ENCODE results near the gene URI1. TPM values are rescaled to one million over a fixed set of nuclear protein-coding genes. Genes with fewer than 3 reads are reported as not detected.
"Not testable (repeated sequence)": the region's sequence is repeated elsewhere in the genome, so short reads cannot be mapped to it uniquely, and the experiment has no call there.

URI1 gene, protein sequence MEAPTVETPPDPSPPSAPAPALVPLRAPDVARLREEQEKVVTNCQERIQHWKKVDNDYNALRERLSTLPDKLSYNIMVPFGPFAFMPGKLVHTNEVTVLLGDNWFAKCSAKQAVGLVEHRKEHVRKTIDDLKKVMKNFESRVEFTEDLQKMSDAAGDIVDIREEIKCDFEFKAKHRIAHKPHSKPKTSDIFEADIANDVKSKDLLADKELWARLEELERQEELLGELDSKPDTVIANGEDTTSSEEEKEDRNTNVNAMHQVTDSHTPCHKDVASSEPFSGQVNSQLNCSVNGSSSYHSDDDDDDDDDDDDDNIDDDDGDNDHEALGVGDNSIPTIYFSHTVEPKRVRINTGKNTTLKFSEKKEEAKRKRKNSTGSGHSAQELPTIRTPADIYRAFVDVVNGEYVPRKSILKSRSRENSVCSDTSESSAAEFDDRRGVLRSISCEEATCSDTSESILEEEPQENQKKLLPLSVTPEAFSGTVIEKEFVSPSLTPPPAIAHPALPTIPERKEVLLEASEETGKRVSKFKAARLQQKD
- 10 to 100 TPM; 12.7 to 25.8 TPM for polyA plus RNA-seq

DNA sequence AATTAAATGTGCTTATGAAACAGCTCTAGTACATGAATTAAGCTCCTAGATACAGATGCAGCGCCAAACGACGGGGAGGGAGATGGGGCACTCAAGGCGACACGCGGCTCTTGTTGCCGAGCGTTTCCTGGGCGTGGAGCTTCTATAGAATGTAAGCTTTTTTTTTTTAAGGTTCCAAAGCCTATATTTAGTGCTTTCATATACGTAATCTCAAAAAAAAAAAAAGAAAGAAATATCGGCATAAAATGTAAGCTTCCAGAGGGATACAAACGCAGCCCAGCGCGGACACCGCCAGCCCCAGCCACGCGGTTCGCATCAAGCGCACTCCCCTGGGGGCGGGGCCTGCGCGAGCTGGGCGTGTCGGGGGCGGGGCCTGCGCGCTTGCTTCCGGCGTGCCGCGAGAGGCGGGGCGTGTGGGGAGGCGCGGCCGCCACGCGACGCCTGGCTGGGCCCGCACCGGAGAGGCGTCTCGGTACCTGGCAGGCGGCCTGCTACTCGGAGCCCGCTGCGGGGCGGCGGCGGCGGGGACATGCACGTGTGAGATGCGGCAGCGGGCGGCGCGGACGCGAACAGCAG, at the start of gene URI1:
Gene URI1 (plus strand): TSS at position 412 of the 576 bp plus-strand sequence. CDS start 309 bp downstream, outside the sequence.
- H3K36me3 ChIP-seq (ENCODE audit: control insufficient read depth in 2 of 2, insufficient read depth in 2 of 2, low read length in 1 of 2), result no peaks in the 10 kb centered on the region
- H3K27me3 ChIP-seq (ENCODE audit: control insufficient read depth in 1 of 2, insufficient read depth in 2 of 2, low read length in 2 of 2), result no peaks in the 10 kb centered on the region
- peak within 1 kb of the TSS; percentile 85 to 86 for H3K27ac ChIP-seq (ENCODE audit: low read depth in 2 of 2, low read length in 1 of 2)
- peaks cover 0 to 2% of the 10 kb centered on the region in 2 donors for H3K4me1 ChIP-seq (ENCODE audit: control insufficient read depth in 2 of 2, insufficient read depth in 2 of 2, low read length in 1 of 2)
- H3K9me3 ChIP-seq (ENCODE audit: control insufficient read depth in 2 of 2, insufficient read depth in 1 of 2, low read depth in 1 of 2, low read length in 1 of 2), result no peaks in the 10 kb centered on the region
- WGBS, 2 donors, result 0 to 1% methylated on average over 45 to 59 of the region's 59 CpGs
- peak within 1 kb of the TSS; percentile 84 to 98 for H3K4me3 ChIP-seq (ENCODE audit: low read depth in 1 of 2, low read length in 2 of 2)

DNA sequence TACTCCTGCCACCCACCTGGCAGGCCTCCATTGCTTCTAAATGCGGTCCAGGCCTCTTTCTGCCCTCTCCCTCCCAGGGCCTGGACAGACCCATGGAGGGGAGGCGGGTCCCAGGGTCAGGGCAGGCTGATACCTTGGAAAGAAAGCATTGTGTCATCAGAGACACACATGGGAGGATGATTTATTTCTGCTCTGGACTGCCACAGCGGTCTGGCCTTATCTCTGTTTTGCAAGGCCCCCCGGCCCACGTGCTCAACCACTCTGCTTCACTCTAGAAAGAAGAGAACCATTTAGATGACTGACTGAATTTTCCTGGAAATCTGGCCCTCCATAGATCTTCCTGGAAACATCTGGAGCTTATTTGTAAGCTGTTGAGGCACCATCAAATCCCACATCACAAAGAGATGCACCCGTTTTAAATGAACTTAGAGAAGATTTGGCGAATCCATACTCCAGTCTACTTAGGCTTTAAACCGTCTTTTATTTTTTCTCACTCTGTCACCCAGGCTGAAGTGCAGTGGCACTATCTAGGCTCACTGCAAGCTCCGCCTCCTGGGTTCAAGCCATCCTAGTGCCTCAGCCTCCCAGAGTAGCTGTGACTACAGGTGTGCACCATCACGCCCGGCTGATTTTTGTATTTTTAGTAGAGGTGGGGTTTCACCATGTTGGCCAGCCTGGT, 48.3 kb upstream of the URI1 start:
- H3K9me3 ChIP-seq (ENCODE audit: control insufficient read depth in 2 of 2, insufficient read depth in 1 of 2, low read depth in 1 of 2, low read length in 1 of 2), result no peaks in the 10 kb centered on the region

DNA sequence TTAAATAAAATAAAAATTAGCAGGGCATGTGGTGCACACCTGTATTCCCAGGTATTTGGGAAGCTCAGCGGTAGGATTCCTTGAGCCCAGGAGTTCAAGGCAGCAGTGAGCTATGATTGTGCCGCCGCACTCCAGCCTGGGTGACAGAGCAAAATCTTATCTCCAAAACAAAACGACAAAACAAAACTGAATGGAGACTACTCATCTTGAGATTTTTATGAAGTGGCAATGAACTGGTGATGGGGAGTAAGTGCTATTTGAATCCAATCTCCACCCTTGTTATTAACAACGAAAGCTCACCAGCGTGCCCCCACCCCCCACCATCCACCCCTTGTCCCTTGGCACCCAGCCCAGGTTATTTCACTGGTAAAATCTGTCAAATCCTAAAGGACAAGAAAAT, 45.2 kb upstream of the URI1 start:
- no peaks in the 10 kb centered on the region for H3K36me3 ChIP-seq (ENCODE audit: control insufficient read depth in 2 of 2, insufficient read depth in 2 of 2, low read length in 1 of 2)
- H3K4me3 ChIP-seq (ENCODE audit: low read depth in 1 of 2, low read length in 2 of 2), result no peak overlapping the region
- H3K27ac ChIP-seq (ENCODE audit: low read depth in 2 of 2, low read length in 1 of 2), result no peak overlapping the region
- WGBS, 2 donors, result 67 to 68% methylated on average over 6 of the region's 6 CpGs
- no peaks in the 10 kb centered on the region for H3K4me1 ChIP-seq (ENCODE audit: control insufficient read depth in 2 of 2, insufficient read depth in 2 of 2, low read length in 1 of 2)
- no peaks in the 10 kb centered on the region for H3K9me3 ChIP-seq (ENCODE audit: control insufficient read depth in 2 of 2, insufficient read depth in 1 of 2, low read depth in 1 of 2, low read length in 1 of 2)
- no peaks in the 10 kb centered on the region for H3K27me3 ChIP-seq (ENCODE audit: control insufficient read depth in 1 of 2, insufficient read depth in 2 of 2, low read length in 2 of 2)

More for the DNA sequence above, 48.3 kb upstream of the URI1 start:
- no peaks in the 10 kb centered on the region for H3K36me3 ChIP-seq (ENCODE audit: control insufficient read depth in 2 of 2, insufficient read depth in 2 of 2, low read length in 1 of 2)
- no peak overlapping the region for H3K27ac ChIP-seq (ENCODE audit: low read depth in 2 of 2, low read length in 1 of 2)
- 67 to 69% methylated on average over 11 of the region's 11 CpGs for WGBS, 2 donors
- H3K4me1 ChIP-seq (ENCODE audit: control insufficient read depth in 2 of 2, insufficient read depth in 2 of 2, low read length in 1 of 2), result no peaks in the 10 kb centered on the region
- no peak overlapping the region for H3K4me3 ChIP-seq (ENCODE audit: low read depth in 1 of 2, low read length in 2 of 2)
- no peaks in the 10 kb centered on the region for H3K27me3 ChIP-seq (ENCODE audit: control insufficient read depth in 1 of 2, insufficient read depth in 2 of 2, low read length in 2 of 2)

DNA sequence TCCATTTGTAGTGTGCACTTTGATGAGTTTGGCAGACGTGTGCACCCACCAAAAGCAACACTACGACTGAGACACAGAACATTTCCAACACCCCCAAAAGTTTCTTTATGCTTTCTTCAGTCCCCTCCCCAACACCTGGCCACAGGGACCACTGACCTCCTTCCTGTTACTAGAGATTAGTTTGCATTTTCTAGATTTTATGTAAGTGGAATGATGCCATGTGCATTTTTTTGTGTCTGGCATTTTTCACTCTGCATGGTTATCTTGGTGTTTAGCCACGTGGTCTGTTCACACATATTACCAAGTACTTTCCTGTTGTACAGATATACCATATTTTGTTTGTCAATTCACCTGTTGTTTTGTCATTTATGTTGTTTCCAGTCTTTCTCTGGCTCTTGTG, 44.6 kb upstream of the URI1 start:
- no peaks in the 10 kb centered on the region for H3K9me3 ChIP-seq (ENCODE audit: control insufficient read depth in 2 of 2, insufficient read depth in 1 of 2, low read depth in 1 of 2, low read length in 1 of 2)
- no peaks in the 10 kb centered on the region for H3K4me1 ChIP-seq (ENCODE audit: control insufficient read depth in 2 of 2, insufficient read depth in 2 of 2, low read length in 1 of 2)
- no peak overlapping the region for H3K4me3 ChIP-seq (ENCODE audit: low read depth in 1 of 2, low read length in 2 of 2)
- 44 to 55% methylated on average over 3 of the region's 3 CpGs for WGBS, 2 donors
- no peaks in the 10 kb centered on the region for H3K36me3 ChIP-seq (ENCODE audit: control insufficient read depth in 2 of 2, insufficient read depth in 2 of 2, low read length in 1 of 2)
- no peak overlapping the region for H3K27ac ChIP-seq (ENCODE audit: low read depth in 2 of 2, low read length in 1 of 2)
- no peaks in the 10 kb centered on the region for H3K27me3 ChIP-seq (ENCODE audit: control insufficient read depth in 1 of 2, insufficient read depth in 2 of 2, low read length in 2 of 2)

DNA sequence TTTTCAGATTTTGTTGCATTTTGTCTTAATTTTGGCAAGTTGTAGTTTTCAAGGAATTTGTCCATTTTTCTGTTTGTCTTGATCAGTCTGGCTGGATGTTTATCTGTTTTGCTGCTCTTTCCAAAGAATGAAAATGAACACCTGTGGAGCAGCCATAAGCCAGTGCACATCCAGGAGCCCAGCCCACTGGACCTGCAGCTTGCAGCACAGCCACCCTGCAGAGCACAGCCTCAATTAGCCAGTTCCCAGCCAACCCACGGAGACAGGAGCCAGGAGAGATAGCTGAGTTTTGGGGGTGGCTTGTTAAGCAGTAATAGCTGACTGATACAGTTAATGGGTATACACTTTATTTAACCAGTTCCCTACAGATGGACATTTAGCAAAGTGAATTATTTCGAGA, 38.0 kb upstream of the URI1 start:
- peaks cover 0 to 2% of the 10 kb centered on the region in 2 donors for H3K27me3 ChIP-seq (ENCODE audit: control insufficient read depth in 1 of 2, insufficient read depth in 2 of 2, low read length in 2 of 2)
- WGBS, 2 donors, result 69 to 86% methylated on average over 2 of the region's 2 CpGs

DNA sequence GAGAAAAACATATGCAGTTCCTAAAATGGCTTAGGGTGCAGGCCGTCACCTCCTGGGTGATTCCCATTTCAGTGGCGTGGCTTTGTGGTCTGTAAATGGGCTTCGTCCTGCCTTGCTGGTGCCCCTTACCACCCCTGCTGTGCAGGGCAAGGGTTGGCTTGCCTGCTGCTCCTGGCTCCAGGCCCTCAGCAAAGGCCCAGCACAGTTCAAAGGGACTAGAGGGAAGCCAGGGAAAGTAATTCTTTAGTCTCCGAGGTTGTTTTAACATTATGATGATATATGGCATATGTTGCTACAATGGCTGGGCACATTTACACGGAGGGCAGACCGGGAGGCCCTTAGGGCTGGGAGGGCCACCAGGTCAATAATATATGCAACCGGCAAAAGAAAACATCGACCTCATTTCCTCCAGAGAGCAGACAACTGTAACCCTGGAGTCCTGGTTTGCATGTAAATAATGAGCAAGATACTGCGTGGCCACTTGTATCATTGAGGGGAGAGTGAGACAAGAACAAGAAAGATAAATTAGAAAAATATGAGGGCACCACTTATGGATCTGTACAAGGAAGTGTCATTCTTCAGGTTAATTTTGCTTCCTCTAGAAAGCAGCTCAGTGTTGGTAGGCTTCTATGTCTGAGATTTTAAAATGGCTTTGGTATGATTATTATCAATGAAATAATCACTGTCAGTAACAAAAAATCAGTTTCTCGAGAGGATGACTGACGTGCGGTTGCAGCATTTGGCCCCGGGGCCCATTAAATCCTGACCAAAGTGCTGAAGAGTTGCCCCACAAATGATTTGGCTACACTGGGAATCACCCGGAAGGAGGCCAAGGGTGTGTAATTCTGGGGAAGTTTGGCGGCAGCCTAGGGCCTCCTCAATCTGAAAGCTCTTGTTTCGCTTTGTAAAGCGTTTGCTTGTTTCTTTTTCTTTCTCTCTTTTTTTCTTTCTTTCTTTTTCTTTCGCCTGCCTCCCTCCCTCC, 32.8 kb upstream of the URI1 start:
- no peaks in the 10 kb centered on the region for H3K9me3 ChIP-seq (ENCODE audit: control insufficient read depth in 2 of 2, insufficient read depth in 1 of 2, low read depth in 1 of 2, low read length in 1 of 2)
- 62 to 64% methylated on average over 18 of the region's 18 CpGs for WGBS, 2 donors
- H3K4me3 ChIP-seq (ENCODE audit: low read depth in 1 of 2, low read length in 2 of 2), result no peak overlapping the region
- no peaks in the 10 kb centered on the region for H3K4me1 ChIP-seq (ENCODE audit: control insufficient read depth in 2 of 2, insufficient read depth in 2 of 2, low read length in 1 of 2)
- H3K27ac ChIP-seq (ENCODE audit: low read depth in 2 of 2, low read length in 1 of 2), result no peak overlapping the region
- H3K36me3 ChIP-seq (ENCODE audit: control insufficient read depth in 2 of 2, insufficient read depth in 2 of 2, low read length in 1 of 2), result no peaks in the 10 kb centered on the region
- H3K27me3 ChIP-seq (ENCODE audit: control insufficient read depth in 1 of 2, insufficient read depth in 2 of 2, low read length in 2 of 2), result peaks cover 0 to 5% of the 10 kb centered on the region in 2 donors

More for the DNA sequence above, 38.0 kb upstream of the URI1 start:
- Histone ChIP-seq H3K4me1 (ENCODE audit: control insufficient read depth in 2 of 2, insufficient read depth in 2 of 2, low read length in 1 of 2) (no peaks in the 10 kb centered on the region), H3K4me3 (ENCODE audit: low read depth in 1 of 2, low read length in 2 of 2) (no peak overlapping the region), H3K27ac (ENCODE audit: low read depth in 2 of 2, low read length in 1 of 2) (no peak overlapping the region), H3K9me3 (ENCODE audit: control insufficient read depth in 2 of 2, insufficient read depth in 1 of 2, low read depth in 1 of 2, low read length in 1 of 2) (peaks cover 0 to 2% of the 10 kb centered on the region in 2 donors), H3K36me3 (ENCODE audit: control insufficient read depth in 2 of 2, insufficient read depth in 2 of 2, low read length in 1 of 2) (no peaks in the 10 kb centered on the region)

DNA sequence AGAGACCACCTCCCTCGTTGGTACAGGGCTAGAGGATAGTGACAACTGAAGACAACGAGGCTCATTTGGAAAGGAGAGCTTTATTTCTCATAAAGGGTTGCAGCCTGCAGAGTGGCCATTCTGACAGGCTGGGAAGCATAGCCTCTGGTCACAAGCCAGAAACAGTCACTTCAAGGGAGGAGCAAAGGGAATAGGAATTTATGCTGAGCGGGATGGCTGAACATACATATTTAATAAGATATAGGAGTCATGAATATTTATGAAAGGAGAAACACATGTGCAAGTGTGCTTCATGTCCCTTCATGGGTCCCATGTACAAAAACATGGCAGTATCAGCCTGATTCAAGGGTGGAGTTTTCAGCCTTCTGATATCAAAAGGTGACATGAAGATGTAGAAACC, 27.1 kb upstream of the URI1 start:
- 40 to 48% methylated on average over 3 of the region's 3 CpGs for WGBS, 2 donors
- H3K9me3 ChIP-seq (ENCODE audit: control insufficient read depth in 2 of 2, insufficient read depth in 1 of 2, low read depth in 1 of 2, low read length in 1 of 2), result no peaks in the 10 kb centered on the region
- no peaks in the 10 kb centered on the region for H3K36me3 ChIP-seq (ENCODE audit: control insufficient read depth in 2 of 2, insufficient read depth in 2 of 2, low read length in 1 of 2)
- peaks cover 0 to 2% of the 10 kb centered on the region in 2 donors for H3K27me3 ChIP-seq (ENCODE audit: control insufficient read depth in 1 of 2, insufficient read depth in 2 of 2, low read length in 2 of 2)
- H3K4me3 ChIP-seq (ENCODE audit: low read depth in 1 of 2, low read length in 2 of 2), result no peak overlapping the region
- no peaks in the 10 kb centered on the region for H3K4me1 ChIP-seq (ENCODE audit: control insufficient read depth in 2 of 2, insufficient read depth in 2 of 2, low read length in 1 of 2)
- H3K27ac ChIP-seq (ENCODE audit: low read depth in 2 of 2, low read length in 1 of 2), result no peak overlapping the region

DNA sequence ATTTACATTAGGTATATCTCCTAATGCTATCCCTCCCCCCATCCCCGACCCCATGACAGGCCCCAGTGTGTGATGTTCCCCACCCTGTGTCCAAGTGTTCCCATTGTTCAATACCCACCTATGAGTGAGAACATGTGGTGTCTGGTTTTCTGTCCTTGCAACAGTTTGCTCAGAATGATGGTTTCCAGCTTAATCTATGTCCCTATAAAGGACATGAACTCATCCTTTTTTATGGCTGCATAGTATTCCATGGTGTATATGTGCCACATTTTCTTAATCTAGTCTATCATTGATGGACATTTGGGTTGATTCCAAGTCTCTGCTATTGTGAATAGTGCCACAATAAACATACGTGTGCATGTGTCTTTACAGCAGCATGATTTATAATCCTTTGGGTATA, 26.2 kb upstream of the URI1 start:
- WGBS, 2 donors, result 50 to 60% methylated on average over 2 of the region's 2 CpGs
- H3K4me1 ChIP-seq (ENCODE audit: control insufficient read depth in 2 of 2, insufficient read depth in 2 of 2, low read length in 1 of 2); H3K4me3 ChIP-seq (ENCODE audit: low read depth in 1 of 2, low read length in 2 of 2); H3K27ac ChIP-seq (ENCODE audit: low read depth in 2 of 2, low read length in 1 of 2); H3K36me3 ChIP-seq (ENCODE audit: control insufficient read depth in 2 of 2, insufficient read depth in 2 of 2, low read length in 1 of 2); H3K27me3 ChIP-seq (ENCODE audit: control insufficient read depth in 1 of 2, insufficient read depth in 2 of 2, low read length in 2 of 2); H3K9me3 ChIP-seq (ENCODE audit: control insufficient read depth in 2 of 2, insufficient read depth in 1 of 2, low read depth in 1 of 2, low read length in 1 of 2): not testable (repeated sequence)

DNA sequence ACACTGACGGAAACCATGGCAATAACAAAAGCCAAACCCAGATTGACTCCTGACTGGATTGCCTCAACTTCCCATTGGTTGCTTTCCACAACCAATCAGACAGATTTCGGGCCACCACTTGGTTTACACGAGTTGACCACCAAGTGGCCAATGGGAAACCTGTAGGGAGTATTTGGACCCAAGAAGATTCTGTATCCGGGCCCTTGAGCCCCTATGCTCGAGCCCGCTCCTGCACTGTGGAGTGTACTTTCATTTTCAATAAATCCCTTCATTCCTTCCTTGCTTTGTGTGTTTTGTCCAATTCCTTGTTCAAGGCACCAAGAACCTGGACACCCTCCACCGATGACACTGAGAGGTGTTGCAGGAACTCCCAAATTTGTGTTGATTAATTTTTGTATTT, 24.1 kb upstream of the URI1 start:
- Histone ChIP-seq H3K4me3 (ENCODE audit: low read depth in 1 of 2, low read length in 2 of 2) (no peak overlapping the region), H3K4me1 (ENCODE audit: control insufficient read depth in 2 of 2, insufficient read depth in 2 of 2, low read length in 1 of 2) (no peaks in the 10 kb centered on the region), H3K27me3 (ENCODE audit: control insufficient read depth in 1 of 2, insufficient read depth in 2 of 2, low read length in 2 of 2) (no peaks in the 10 kb centered on the region), H3K36me3 (ENCODE audit: control insufficient read depth in 2 of 2, insufficient read depth in 2 of 2, low read length in 1 of 2) (no peaks in the 10 kb centered on the region), H3K9me3 (ENCODE audit: control insufficient read depth in 2 of 2, insufficient read depth in 1 of 2, low read depth in 1 of 2, low read length in 1 of 2) (no peaks in the 10 kb centered on the region), H3K27ac (ENCODE audit: low read depth in 2 of 2, low read length in 1 of 2) (no peak overlapping the region)
- 85 to 87% methylated on average over 7 of the region's 7 CpGs for WGBS, 2 donors
